Cerebellar cortex (tissue), 1 donor: ENCODE data around the gene RXYLT1.

ENCODE experiments used
- DNase-seq: peaks from one replicate; pipeline ENCODE4 v3.0.0-alpha.2; 2015; ENCODE audit warnings: low spot score

RXYLT1 gene

DNA sequence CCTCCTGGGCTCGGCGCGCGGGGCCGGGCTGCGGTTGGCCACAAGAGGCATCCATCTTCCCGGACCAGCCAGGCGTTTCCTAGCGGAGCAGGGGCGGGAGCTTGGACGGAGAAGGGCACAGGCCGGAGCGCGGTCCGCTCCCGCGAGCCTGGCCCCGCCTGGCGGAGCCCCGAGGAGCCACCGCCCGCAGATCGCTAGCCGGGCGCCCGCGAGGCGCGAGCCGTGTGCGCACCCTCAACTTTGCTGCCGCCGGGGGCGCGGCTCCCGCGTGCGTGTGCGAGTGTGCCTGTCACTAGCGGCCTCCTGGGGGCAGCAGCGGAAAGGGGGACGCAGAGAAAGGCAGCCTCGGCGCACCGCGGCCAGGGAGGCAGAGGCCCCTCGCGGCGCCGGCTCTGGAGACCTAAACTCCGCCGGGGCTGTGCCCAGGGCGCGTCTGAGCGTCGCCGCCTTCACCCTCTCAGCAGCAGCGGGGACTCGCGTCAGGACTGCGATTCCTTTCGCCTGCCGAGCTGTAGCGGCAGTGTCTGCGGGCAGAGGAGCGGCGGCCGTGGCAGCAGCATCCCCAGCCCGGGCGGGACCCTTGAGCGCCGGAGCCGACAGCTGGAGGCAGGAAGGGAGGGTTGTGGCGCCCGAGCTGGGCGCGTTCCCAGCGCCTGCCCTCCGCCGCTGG is 64.1 kb downstream of the RXYLT1 start:
- DNase-seq, result peak; percentile 86

DNA sequence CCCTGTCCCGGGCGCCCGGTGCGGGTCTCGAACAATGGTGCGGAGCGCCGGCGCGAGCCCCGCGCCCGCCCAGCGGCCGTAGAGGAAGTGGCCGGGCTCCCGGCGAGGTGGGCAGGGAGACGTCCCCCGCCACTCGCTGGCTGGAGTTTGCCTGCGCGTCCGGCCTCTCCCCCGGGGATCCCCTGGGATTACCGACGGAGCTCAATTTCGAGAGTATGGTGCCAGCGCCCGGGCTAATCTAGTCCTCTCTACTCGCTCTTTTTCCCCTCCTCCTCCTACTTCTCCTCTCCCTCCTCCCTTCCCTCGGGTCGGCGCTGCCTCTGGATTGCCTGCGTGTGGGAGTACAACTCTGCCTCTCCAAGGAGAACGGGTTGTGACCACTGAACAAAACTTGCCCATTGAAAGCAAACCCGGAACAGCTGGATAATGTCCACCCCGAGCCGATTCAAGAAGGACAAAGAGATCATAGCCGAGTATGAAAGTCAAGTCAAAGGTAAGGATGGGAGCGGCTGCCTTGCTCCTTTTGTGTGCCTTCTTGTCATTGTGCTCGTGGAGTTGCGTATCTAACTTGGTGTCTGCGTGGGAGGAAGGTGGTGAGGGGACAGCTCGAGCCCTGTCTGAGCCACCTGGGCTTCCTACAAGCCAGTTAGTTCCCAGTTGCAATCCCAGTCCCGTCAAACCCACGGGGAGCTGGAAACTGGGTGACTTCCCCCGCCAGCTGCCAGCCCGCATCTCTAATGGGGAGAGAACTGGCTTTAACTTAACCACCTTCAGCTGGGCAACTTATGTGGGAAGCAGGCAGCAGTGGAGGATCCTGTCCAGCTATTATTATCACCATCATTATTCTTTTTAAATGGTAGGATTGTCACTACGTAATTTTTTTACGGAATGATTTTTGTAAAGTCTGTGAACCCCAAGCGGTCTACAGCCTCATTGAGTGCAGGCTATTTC is 65.0 kb downstream of the RXYLT1 start, which contains the start of gene SRGAP1:
SRGAP1 (plus strand) TSS at position 310 of the 951 bp plus-strand sequence; CDS start at position 427, 117 bp downstream.
- DNase-seq, result peak; percentile 59

DNA sequence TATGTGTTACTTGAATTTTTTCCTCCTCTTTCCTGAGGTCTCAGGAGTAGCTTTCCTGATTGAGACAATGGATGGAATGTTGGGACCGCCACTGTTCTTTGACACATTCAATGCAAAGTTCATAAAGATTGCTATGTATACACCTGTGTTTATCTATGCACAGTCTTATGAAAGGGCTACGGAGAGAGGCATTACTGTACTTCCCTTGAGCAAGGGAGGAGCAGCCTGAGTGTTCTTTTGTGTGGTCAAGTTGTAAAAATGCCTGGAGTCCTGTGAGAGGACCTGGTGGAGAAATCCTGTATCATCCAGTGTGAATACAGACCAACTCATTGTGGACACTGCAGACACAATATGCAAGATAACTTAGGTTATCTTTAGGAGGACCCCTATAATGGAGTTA is 66.0 kb downstream of the RXYLT1 start:
- peak; percentile 19 for DNase-seq

DNA sequence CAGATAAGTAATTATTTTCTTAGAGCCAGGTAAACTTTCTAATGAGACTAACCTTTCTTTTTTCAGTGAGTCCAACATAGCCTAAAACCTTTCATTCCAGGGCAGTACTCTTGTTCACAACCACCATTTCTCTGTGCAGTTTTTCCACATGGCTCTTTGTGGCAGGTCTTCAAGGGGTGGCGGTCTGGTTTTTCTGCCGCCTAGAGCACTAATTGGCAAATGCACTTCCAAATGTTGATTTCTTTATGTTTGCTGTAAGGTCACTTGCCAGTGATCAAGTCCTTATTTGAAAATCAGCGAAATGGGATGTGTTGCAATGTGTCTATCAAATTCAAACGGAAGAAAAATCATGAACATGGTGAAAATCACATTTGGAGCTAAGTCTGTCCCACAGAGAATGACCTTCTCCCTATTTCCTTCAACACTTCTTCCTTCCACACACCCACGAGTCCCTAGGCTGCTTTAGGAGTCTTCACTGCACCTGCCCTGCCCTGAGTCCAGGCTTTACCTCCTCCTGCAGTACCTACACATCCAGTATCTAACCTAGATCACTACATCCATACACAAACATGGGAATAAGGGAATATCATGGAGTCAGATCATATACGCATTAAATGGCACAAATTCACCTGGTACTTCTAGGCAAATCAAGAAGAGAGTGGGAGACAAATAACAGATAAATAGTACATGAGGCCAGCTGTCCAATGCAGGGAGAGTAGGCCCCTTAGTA is 66.7 kb downstream of the RXYLT1 start:
- DNase-seq, result no peak

DNA sequence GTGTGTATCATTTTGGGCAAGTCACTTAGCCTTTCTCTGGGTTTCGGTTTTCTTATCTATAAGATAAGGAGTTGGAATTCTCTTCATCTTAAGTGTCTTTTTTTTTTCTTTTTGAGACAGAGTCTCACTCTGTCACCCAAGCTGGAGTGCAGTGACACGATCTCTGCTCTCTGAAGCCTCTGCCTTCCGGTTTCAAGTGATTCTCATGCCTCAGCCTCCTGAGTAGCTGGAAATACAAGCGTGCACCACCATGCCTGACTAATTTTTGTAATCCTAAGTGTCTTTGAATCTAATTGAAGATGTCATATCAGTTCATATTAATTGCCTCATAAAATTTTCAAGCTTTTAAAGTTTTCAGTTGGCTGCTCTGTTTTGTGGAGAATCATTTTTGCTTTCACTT is 68.7 kb downstream of the RXYLT1 start:
- DNase-seq, result no peak

DNA sequence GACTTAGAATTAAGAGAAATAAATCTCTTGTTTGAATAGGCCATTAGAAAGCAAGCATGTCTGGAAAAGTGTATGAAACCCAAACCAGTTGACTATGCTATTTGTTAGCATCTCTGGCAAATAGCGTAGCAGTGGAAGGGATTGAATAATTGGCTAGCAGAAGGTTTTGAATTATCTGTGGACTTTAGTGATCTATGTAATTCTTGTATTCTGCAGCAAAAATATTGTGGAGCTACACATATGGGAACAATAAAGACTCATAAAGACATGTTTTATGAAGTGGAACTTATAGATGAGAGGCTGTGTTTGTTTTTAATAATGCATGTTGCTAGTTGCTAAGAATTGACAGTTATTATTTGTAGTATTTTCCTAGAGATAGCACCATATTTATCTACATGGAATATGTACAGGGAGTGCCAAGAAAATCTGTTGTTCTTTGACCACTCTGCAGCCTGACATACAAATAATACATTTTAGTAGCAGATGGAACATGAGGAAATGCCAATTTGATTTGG is 69.5 kb downstream of the RXYLT1 start:
- DNase-seq, result no peak

DNA sequence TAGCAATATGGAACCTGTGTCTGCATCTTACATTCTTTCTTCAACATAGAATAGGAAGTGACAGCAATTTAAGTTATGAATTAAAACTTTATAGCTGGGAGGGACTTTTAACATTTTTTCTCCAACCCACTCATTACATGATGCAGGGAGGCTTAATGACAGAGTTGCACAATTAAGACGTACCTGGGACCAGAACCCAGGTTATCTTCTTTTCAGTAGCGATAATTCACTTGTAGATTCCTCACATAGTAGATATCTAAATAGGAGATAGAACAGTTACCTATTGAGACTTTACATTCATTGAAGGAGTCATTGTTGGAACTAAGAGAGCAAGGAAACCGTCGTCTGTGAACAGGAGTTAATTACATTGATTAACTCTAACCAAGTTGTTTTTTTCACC is 69.9 kb downstream of the RXYLT1 start:
- no peak for DNase-seq

DNA sequence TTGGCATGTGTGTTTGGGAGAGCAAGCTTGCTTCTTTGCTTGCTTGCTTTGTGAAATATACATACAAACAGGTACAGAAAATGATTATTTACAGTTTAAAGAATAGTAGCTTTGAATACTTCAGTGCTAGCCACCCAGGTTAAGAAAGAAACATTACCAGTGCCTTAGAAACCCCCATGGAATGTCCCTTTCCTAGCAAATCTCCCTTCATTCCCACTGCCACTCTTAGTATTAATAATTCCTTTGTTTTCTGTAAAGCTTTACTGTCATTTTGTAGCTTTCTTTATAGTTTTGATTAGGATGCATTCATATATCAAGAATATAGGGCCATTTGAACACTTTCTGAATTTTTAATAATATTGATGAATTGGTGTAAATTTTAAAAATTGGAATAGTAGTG is 74.3 kb downstream of the RXYLT1 start:
- DNase-seq, result no peak

DNA sequence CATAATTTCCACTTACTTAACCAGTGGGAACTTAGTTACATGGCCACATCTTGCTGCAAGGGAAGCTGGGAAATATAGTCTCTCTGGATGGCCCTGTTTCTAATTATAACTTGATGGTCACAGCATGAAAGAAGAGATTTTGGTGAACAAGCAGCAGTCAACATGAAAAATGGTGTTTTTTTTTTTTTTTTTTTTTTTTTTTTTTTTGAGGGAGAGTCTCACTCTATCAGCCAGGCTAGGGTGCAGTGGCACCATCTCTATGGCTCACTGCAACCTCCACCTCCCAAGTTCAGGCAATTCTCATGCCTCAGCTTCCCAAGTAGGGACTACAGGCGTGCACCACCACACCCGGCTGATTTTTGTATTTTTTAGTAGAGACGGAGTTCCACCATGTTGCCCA is 75.6 kb downstream of the RXYLT1 start:
- no peak for DNase-seq

DNA sequence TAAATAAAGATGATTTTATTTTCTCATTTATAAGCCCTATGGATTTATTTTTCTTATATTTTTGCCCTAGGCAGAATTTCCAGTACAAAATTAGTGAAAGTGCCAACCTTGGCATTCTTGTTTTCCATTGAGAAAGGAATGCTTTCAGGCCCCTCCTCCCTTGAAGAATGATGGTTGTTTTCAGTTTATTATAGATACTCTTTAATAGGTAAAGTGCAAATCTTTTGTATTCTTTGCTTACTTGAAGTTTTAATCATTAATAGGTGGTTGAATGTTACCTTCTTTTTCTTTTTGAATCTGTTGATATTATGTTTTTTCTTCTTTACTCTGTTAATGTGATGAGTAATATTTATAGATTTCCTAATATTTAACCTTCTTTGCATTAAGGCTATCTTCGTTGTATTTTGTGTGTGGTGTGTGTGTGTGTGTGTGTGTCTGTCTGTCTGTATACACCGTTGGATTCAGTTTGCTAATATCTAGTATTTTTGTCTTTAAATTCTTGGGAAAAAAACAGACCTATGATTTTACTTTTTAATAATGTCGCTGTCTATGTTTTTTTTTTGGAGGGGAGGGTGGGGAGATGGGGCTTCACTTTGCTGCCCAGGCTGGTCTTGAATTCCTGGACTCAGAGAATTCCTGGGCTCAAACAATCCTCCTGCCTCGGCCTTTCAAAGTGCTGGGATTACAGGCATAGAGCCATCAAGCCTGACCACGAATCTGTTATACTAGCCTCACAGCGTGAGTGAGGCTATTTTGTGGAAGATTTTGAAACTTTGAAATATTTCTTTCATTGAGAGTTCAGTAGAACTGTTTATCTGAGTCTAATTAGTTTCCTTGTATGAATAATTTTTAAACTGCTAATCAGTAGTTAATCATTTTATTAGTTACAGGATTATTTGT is 78.3 kb downstream of the RXYLT1 start:
- DNase-seq, result no peak
